A673 (cell line): Measurements from ENCODE around the gene RAP1GAP. TPM values are rescaled to one million over a fixed set of nuclear protein-coding genes. Genes with fewer than 3 reads are reported as not detected.
"Not testable (repeated sequence)": the region's sequence is repeated elsewhere in the genome, so short reads cannot be mapped to it uniquely, and the experiment has no call there.

ENCODE experiments used
- BruUV-seq: library from RNA; stranded (reverse); fragments of 400-500 nt; replicated peaks from 2 replicates; lab custom pipeline; 2021; lab: Mats Ljungman, UMichigan
- CTCF ChIA-PET: fragments of 300-600 bp; sonication (Branson Sonifier 250); formaldehyde crosslinking; loops from one replicate; lab custom pipeline; 2022; ENCODE audit warnings: antibody characterized with exemption; lab: Charles Lee
- POLR2A ChIA-PET: fragments of 300-600 bp; sonication (Branson Sonifier 250); formaldehyde crosslinking; loops from one replicate; lab custom pipeline; 2022; ENCODE audit warnings: antibody characterized with exemption; ENCODE audit not compliant: low non-redundant PET; lab: Charles Lee
- DNase-seq: peaks from one replicate; pipeline ENCODE4 v3.0.0-alpha.2; 2015; ENCODE audit warnings: low spot score
- H3K27ac ChIP-seq: fragments of 200-600 bp; sonication (generic); 2 replicates; pipeline ENCODE4 v1.5.1; 2016; ENCODE audit warnings: mixed run types, low read depth, mild to moderate bottlenecking, mixed read lengths, antibody characterized with exemption, low read length; ENCODE audit not compliant: poor library complexity, severe bottlenecking
- H3K27me3 ChIP-seq: fragments of 200-600 bp; sonication (generic); replicated peaks from 2 replicates; pipeline ENCODE4 v1.6.1; 2017; ENCODE audit warnings: mixed run types, low read depth, mild to moderate bottlenecking, mixed read lengths, antibody characterized with exemption, low read length; ENCODE audit not compliant: insufficient read depth, poor library complexity
- H3K36me3 ChIP-seq: fragments of 200-600 bp; sonication (generic); 2 replicates; pipeline ENCODE4 v1.6.1; 2016; ENCODE audit warnings: mixed run types, mild to moderate bottlenecking, mixed read lengths, antibody characterized with exemption, low read length; ENCODE audit not compliant: insufficient read depth, poor library complexity, severe bottlenecking
- H3K4me1 ChIP-seq: fragments of 200-600 bp; sonication (generic); 2 replicates; pipeline ENCODE4 v1.6.1; 2017; ENCODE audit warnings: mixed run types, mild to moderate bottlenecking, mixed read lengths, antibody characterized with exemption, low read length; ENCODE audit not compliant: insufficient read depth, poor library complexity, severe bottlenecking
- H3K4me3 ChIP-seq: fragments of 200-600 bp; sonication (generic); 2 replicates; pipeline ENCODE4 v1.5.1; 2016; ENCODE audit warnings: low read depth, mixed run types, mild to moderate bottlenecking, mixed read lengths, low read length; ENCODE audit not compliant: poor library complexity, severe bottlenecking
- H3K9me3 ChIP-seq: fragments of 200-600 bp; sonication (generic); 2 replicates; pipeline ENCODE4 v1.6.1; 2016; ENCODE audit warnings: mixed run types, low read depth, mild to moderate bottlenecking, mixed read lengths, antibody characterized with exemption, low read length; ENCODE audit not compliant: poor library complexity, severe bottlenecking
- CTCF ChIP-seq: fragments of 300-800, 200-600 bp; sonication (generic); conservative IDR thresholded peaks from 2 replicates; pipeline ENCODE4 v1.5.1; 2017; ENCODE audit warnings: low read depth, mild to moderate bottlenecking, antibody characterized with exemption, low read length, moderate library complexity, mixed read lengths
- EZH2 ChIP-seq: fragments of 200-600 bp; sonication (generic); IDR thresholded peaks from 2 replicates; pipeline ENCODE4 v1.6.1; 2017; ENCODE audit warnings: borderline replicate concordance, low read depth, mild to moderate bottlenecking, mixed read lengths, antibody characterized with exemption, low read length; ENCODE audit not compliant: poor library complexity, severe bottlenecking
- intact Hi-C: fragments of 100-400 bp; cut with micrococcal nuclease; formaldehyde crosslinking; loops from one replicate; pipeline ENCODE4 v1.10.0; 2022; ENCODE audit not compliant: unreplicated experiment
- total RNA-seq: library from RNA; stranded (reverse); gene quantifications from 2 replicates; pipeline ENCODE4 v1.2.3, GENCODE V29; 2021

RAP1GAP gene
- total RNA-seq, 1 experiment from 2014 or later = 37.7 TPM

- POLR2A ChIA-PET = no interaction called here
- no peak for DNase-seq
- peaks cover 12% of the 10 kb centered on the region for H3K36me3 ChIP-seq
- H3K27ac ChIP-seq = no peak overlapping the region
- no TSS peak for BruUV-seq
- TF ChIP-seq CTCF (no peak), EZH2 (no peak)
- H3K27me3 ChIP-seq = no peaks in the 10 kb centered on the region
- H3K9me3 ChIP-seq = no peaks in the 10 kb centered on the region
- H3K4me1 ChIP-seq = peaks cover 26% of the 10 kb centered on the region
- H3K4me3 ChIP-seq = no peak overlapping the region
- CTCF ChIA-PET = no interaction called here
- intact Hi-C loops = no loop called here
Observed at GRCh38 chr1:21674957-21675356, 5.8 kb upstream of the RAP1GAP start.

GRCh38 chr1:21673853-21674252, 4.7 kb upstream of the RAP1GAP start:
- DNase-seq, H3K36me3 ChIP-seq, BruUV-seq, H3K4me3 ChIP-seq, intact Hi-C loops, H3K27me3 ChIP-seq, POLR2A ChIA-PET, H3K9me3 ChIP-seq, CTCF ChIA-PET: not testable (repeated sequence)
- peaks cover 30% of the 10 kb centered on the region for H3K4me1 ChIP-seq
- H3K27ac ChIP-seq = peak overlapping the region; percentile 65

- intact Hi-C loops = no loop called here
- BruUV-seq = no TSS peak
- H3K9me3 ChIP-seq = no peaks in the 10 kb centered on the region
- DNase-seq = peak; percentile 64
- H3K27ac ChIP-seq = peak overlapping the region; percentile 65
- no peaks in the 10 kb centered on the region for H3K27me3 ChIP-seq
- ChIA-PET CTCF (no interaction called here), POLR2A (no interaction called here)
- no peak overlapping the region for H3K4me3 ChIP-seq
- peaks cover 1% of the 10 kb centered on the region for H3K36me3 ChIP-seq
- TF ChIP-seq EZH2 (no peak), CTCF (no peak)
- H3K4me1 ChIP-seq = peaks cover 34% of the 10 kb centered on the region
Observed at GRCh38 chr1:21673277-21673780, 4.2 kb upstream of the RAP1GAP start.
